ENCODE data around the gene RPS6KB1.

DNA sequence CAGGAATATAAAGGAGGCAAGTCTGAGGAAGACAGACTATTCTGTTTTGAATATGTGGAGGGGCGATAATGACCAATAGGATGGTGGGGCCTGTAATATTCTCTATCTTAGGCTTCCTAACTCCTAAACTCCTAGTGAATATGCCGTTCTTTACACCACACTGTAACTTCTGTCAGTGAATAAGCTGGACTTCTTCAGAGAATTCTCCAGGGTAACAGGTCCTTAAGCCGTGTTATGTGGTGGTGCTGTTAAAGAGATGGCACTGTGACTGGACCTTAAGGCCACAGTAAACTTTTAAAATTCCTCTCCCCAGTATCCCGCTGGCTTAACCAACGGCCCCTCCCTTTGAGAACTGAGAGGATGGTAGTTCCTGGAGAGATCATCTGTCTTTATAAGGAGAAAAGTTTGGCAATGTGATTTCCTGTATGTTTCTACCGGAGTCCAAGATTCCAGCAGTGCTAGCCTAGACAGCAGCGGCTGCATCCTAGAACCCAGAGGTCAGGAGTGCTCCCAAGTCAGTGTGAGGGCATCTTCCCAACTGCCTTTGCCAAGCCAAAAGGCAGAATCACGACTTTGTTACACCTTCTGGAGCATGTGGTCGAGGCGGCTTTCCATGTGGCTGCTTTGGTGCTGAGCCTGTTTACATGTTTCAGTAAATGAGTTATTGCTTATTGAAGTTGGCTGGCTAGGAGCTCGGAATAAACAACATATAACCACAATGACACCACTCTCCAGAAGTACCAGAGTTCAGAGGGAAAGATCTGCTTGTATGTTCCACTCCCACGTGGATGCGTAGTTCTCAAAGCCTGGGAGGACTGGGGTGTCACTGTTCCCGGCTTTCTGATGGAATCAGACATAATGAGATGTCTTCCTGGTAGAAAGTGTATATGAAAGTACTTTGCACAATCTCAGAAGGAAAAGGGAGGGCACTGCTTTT is 41.2 kb upstream of the RPS6KB1 start:
- TF ChIP-seq, protein P1, sequence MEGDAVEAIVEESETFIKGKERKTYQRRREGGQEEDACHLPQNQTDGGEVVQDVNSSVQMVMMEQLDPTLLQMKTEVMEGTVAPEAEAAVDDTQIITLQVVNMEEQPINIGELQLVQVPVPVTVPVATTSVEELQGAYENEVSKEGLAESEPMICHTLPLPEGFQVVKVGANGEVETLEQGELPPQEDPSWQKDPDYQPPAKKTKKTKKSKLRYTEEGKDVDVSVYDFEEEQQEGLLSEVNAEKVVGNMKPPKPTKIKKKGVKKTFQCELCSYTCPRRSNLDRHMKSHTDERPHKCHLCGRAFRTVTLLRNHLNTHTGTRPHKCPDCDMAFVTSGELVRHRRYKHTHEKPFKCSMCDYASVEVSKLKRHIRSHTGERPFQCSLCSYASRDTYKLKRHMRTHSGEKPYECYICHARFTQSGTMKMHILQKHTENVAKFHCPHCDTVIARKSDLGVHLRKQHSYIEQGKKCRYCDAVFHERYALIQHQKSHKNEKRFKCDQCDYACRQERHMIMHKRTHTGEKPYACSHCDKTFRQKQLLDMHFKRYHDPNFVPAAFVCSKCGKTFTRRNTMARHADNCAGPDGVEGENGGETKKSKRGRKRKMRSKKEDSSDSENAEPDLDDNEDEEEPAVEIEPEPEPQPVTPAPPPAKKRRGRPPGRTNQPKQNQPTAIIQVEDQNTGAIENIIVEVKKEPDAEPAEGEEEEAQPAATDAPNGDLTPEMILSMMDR (IDR thresholded peaks at IDR 0.05), result no peak
- TF ChIP-seq POLR2A (IDR thresholded peaks at IDR 0.05), result no peak
